Hypothalamus (tissue), 51 donors: ENCODE data around the gene CTU2.

Experiments used
- DNase-seq, 51 donors: peaks; one replicate each; lab custom pipeline; 2025; lab: John Stamatoyannopoulos, UW

The CTU2 gene

GRCh38 chr16:88681084-88681680 lies 25.1 kb upstream of the CTU2 start:
- no peak for DNase-seq

GRCh38 chr16:88681709-88682451 lies 24.4 kb upstream of the CTU2 start:
- DNase-seq: peak in 22 of 51 donors; percentile 15 to 79 (median 38)

- DNase-seq: no peak
These were observed 21.6 kb upstream of the CTU2 start for GRCh38 chr16:88684569-88685155.

- peak in 1 of 51 donors; percentile 26 for DNase-seq
These were observed 20.9 kb upstream of the CTU2 start for GRCh38 chr16:88685156-88686061.

- DNase-seq: no peak
These were observed 20.3 kb upstream of the CTU2 start for GRCh38 chr16:88686062-88686438.

- DNase-seq: peak in 36 of 51 donors; percentile 4 to 70 (median 34)
These were observed 19.7 kb upstream of the CTU2 start, which contains the start of gene SNAI3 for GRCh38 chr16:88686439-88687253. TSS of gene SNAI3 (minus strand) at chr16:88686507. CDS start at chr16:88686406, 101 bp downstream.

GRCh38 chr16:88687254-88687576 lies 19.1 kb upstream of the CTU2 start:
- peak in 1 of 51 donors; percentile 31 for DNase-seq

GRCh38 chr16:88687676-88688012 lies 18.7 kb upstream of the CTU2 start:
- DNase-seq: no peak

- DNase-seq: peak in 2 of 51 donors; percentile 2 to 45
These were observed 18.1 kb upstream of the CTU2 start for GRCh38 chr16:88688013-88688778.

- DNase-seq: no peak
These were observed 15.8 kb upstream of the CTU2 start for GRCh38 chr16:88690341-88691128.

GRCh38 chr16:88691129-88691813 lies 15.0 kb upstream of the CTU2 start:
- no peak for DNase-seq

- DNase-seq: peak in 12 of 51 donors; percentile 12 to 56 (median 29)
These were observed 14.3 kb upstream of the CTU2 start for GRCh38 chr16:88691924-88692560.

GRCh38 chr16:88692861-88693260 lies 13.4 kb upstream of the CTU2 start:
- DNase-seq: no peak

- no peak for DNase-seq
These were observed 12.7 kb upstream of the CTU2 start for GRCh38 chr16:88693420-88694177.

- DNase-seq: no peak
These were observed 11.8 kb upstream of the CTU2 start for GRCh38 chr16:88694221-88695087.

GRCh38 chr16:88695218-88695617 lies 11.1 kb upstream of the CTU2 start:
- DNase-seq: no peak
